ENCODE data around the gene PTH2. TPM values are rescaled to one million over a fixed set of nuclear protein-coding genes. Genes with fewer than 3 reads are reported as not detected.

The PTH2 gene
- total and polyA plus RNA-seq, 2 donors (not counting 1 experiment from before 2014, with no cell fraction given), result not detected

DNA sequence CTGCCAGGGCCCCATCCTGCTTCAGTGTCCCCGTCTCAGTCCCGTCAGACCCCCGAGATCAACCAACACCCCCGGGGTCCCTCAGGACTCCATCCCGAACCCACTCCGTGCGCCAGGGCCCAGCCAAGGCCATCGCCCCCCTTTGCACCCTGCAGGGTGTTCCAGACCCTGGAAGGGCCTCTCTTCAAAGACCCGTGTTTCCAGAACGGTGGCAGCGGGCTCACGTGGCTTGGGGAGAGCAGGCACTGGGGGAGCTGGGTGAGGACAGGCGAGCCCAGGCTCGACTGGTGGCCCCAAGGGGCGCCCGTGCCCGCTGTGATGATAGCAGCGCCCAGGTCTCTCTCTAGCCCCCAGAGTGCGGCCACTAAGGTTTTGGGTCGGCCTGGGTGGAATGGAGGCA lies 33.8 kb downstream of the PTH2 start:
- no peaks in the 10 kb centered on the region for H4K20me1 ChIP-seq (ENCODE audit: control insufficient read depth, extremely low read depth, insufficient read depth, low read length)
- no peaks in the 10 kb centered on the region for H3K9me3 ChIP-seq (ENCODE audit: control insufficient read depth, insufficient read depth, low read depth, low read length)
- no peak overlapping the region for H3K4me2 ChIP-seq (ENCODE audit: extremely low read depth, insufficient read depth, low read length)
- no peaks in the 10 kb centered on the region for H3K4me1 ChIP-seq (ENCODE audit: control insufficient read depth, extremely low read depth, insufficient read depth, low read length)
- H3K4me3 ChIP-seq (replicated peaks in 1 of 4; ENCODE audit: control extremely low read depth in 1 of 4, insufficient read depth in 1 of 4, low read depth in 3 of 4, low read length in 4 of 4), result no peak overlapping the region
- H3K27ac ChIP-seq (ENCODE audit: insufficient read depth, low read length), result no peak overlapping the region
- DNase-seq (ENCODE audit: low read depth in 2 of 2), result no peak
- no peak for TF ChIP-seq EZH2 (IDR thresholded peaks at IDR 0.05; ENCODE audit: low read length, missing control alignments)
- TF ChIP-seq, protein P1, sequence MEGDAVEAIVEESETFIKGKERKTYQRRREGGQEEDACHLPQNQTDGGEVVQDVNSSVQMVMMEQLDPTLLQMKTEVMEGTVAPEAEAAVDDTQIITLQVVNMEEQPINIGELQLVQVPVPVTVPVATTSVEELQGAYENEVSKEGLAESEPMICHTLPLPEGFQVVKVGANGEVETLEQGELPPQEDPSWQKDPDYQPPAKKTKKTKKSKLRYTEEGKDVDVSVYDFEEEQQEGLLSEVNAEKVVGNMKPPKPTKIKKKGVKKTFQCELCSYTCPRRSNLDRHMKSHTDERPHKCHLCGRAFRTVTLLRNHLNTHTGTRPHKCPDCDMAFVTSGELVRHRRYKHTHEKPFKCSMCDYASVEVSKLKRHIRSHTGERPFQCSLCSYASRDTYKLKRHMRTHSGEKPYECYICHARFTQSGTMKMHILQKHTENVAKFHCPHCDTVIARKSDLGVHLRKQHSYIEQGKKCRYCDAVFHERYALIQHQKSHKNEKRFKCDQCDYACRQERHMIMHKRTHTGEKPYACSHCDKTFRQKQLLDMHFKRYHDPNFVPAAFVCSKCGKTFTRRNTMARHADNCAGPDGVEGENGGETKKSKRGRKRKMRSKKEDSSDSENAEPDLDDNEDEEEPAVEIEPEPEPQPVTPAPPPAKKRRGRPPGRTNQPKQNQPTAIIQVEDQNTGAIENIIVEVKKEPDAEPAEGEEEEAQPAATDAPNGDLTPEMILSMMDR (conservative IDR thresholded peaks at IDR 0.05 in 1 of 2, IDR thresholded peaks at IDR 0.05 in 1 of 2; ENCODE audit: low read depth in 1 of 2, low read length in 2 of 2), result no peak
- no peak overlapping the region for H3K9ac ChIP-seq (ENCODE audit: insufficient read depth, low read length)
- H3K36me3 ChIP-seq (ENCODE audit: control insufficient read depth, insufficient read depth, low read length), result no peaks in the 10 kb centered on the region
- H3K27me3 ChIP-seq (ENCODE audit: control insufficient read depth, insufficient read depth, low read length), result peaks cover 6% of the 10 kb centered on the region
- no peak overlapping the region for H2AFZ ChIP-seq (ENCODE audit: low read length)
- no peaks in the 10 kb centered on the region for H3K79me2 ChIP-seq (ENCODE audit: control insufficient read depth, insufficient read depth, low read length)

DNA sequence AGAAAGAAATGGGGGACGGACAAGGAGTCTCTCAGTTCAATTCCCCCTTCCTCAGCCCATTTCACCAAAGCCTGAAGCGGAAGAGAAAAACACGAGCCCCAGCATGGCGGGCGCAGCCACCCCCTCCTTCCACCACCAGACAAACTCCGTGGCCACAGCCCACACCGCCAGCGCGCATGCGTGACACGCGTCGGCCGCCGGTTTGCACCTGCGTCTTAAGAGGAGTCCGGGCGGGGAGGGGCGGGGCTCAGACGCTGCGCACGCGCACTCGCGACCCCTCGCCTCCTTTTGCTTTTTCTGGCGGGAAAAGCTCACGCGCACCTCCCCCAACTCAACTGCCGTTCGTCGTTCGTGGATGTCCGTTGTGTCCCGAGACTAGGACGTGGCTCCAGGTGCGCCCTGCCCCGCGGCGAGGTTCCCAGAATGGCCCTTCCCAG lies 35.3 kb downstream of the PTH2 start, which contains the start of gene KASH5:
KASH5 (plus strand) TSS at position 314 of the 437 bp plus-strand sequence. CDS start 2,635 bp downstream, outside the sequence.
- Histone ChIP-seq H3K4me2 (ENCODE audit: extremely low read depth, insufficient read depth, low read length) (no peak within 1 kb of the TSS), H3K79me2 (ENCODE audit: control insufficient read depth, insufficient read depth, low read length) (no peaks in the 10 kb centered on the region), H3K27ac (ENCODE audit: insufficient read depth, low read length) (no peak within 1 kb of the TSS), H3K27me3 (ENCODE audit: control insufficient read depth, insufficient read depth, low read length) (peaks cover 6% of the 10 kb centered on the region), H3K4me3 (replicated peaks in 1 of 4; ENCODE audit: control extremely low read depth in 1 of 4, insufficient read depth in 1 of 4, low read depth in 3 of 4, low read length in 4 of 4) (no peak within 1 kb of the TSS), H3K4me1 (ENCODE audit: control insufficient read depth, extremely low read depth, insufficient read depth, low read length) (no peaks in the 10 kb centered on the region), H3K9me3 (ENCODE audit: control insufficient read depth, insufficient read depth, low read depth, low read length) (no peaks in the 10 kb centered on the region), H3K36me3 (ENCODE audit: control insufficient read depth, insufficient read depth, low read length) (no peaks in the 10 kb centered on the region), H3K9ac (ENCODE audit: insufficient read depth, low read length) (no peak within 1 kb of the TSS), H4K20me1 (ENCODE audit: control insufficient read depth, extremely low read depth, insufficient read depth, low read length) (no peaks in the 10 kb centered on the region), H2AFZ (ENCODE audit: low read length) (no peak within 1 kb of the TSS)
- peak; percentile 22 to 52 for DNase-seq (ENCODE audit: low read depth in 2 of 2)
- TF ChIP-seq EZH2 (IDR thresholded peaks at IDR 0.05; ENCODE audit: low read length, missing control alignments), result no peak
- TF ChIP-seq, protein P1 (conservative IDR thresholded peaks at IDR 0.05 in 1 of 2, IDR thresholded peaks at IDR 0.05 in 1 of 2; ENCODE audit: low read depth in 1 of 2, low read length in 2 of 2), result no peak

DNA sequence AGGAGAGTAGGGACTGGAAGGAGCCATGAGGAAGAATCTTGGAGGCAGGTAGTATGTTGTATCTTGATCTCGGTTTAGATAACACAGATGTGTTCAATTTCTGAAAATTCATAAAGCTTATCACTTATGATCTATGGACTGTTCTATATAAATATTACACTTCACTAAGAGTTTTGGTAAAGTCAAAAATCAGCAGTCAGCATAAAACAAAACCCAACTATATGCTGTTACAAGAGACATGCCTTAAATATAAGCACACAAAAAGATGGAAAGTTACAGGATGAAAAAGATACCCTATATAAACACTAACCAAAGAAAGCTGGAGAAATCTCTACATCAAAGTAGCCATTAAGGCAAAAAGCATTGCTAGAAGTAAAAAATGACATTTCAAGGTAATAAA lies 39.6 kb downstream of the PTH2 start:
- Histone ChIP-seq H3K4me2 (ENCODE audit: extremely low read depth, insufficient read depth, low read length) (no peak overlapping the region), H3K4me1 (ENCODE audit: control insufficient read depth, extremely low read depth, insufficient read depth, low read length) (no peaks in the 10 kb centered on the region), H4K20me1 (ENCODE audit: control insufficient read depth, extremely low read depth, insufficient read depth, low read length) (no peaks in the 10 kb centered on the region), H3K27ac (ENCODE audit: insufficient read depth, low read length) (no peak overlapping the region), H3K9ac (ENCODE audit: insufficient read depth, low read length) (no peak overlapping the region), H3K79me2 (ENCODE audit: control insufficient read depth, insufficient read depth, low read length) (no peaks in the 10 kb centered on the region), H3K4me3 (replicated peaks in 1 of 4; ENCODE audit: control extremely low read depth in 1 of 4, insufficient read depth in 1 of 4, low read depth in 3 of 4, low read length in 4 of 4) (no peak overlapping the region), H3K9me3 (ENCODE audit: control insufficient read depth, insufficient read depth, low read depth, low read length) (no peaks in the 10 kb centered on the region), H2AFZ (ENCODE audit: low read length) (no peak overlapping the region), H3K36me3 (ENCODE audit: control insufficient read depth, insufficient read depth, low read length) (no peaks in the 10 kb centered on the region), H3K27me3 (ENCODE audit: control insufficient read depth, insufficient read depth, low read length) (peaks cover 4% of the 10 kb centered on the region)
- TF ChIP-seq, protein P1 (conservative IDR thresholded peaks at IDR 0.05 in 1 of 2, IDR thresholded peaks at IDR 0.05 in 1 of 2; ENCODE audit: low read depth in 1 of 2, low read length in 2 of 2), result no peak
- no peak for TF ChIP-seq EZH2 (IDR thresholded peaks at IDR 0.05; ENCODE audit: low read length, missing control alignments)
- no peak for DNase-seq (ENCODE audit: low read depth in 2 of 2)
